DMS153 (cell line): Measurements from ENCODE around the gene MTFP1.
"Not testable (repeated sequence)": the region's sequence is repeated elsewhere in the genome, so short reads cannot be mapped to it uniquely, and the experiment has no call there.

Experiments
- DNase-seq: peaks from one replicate; lab custom pipeline; 2025; lab: John Stamatoyannopoulos, UW

Gene MTFP1

DNA sequence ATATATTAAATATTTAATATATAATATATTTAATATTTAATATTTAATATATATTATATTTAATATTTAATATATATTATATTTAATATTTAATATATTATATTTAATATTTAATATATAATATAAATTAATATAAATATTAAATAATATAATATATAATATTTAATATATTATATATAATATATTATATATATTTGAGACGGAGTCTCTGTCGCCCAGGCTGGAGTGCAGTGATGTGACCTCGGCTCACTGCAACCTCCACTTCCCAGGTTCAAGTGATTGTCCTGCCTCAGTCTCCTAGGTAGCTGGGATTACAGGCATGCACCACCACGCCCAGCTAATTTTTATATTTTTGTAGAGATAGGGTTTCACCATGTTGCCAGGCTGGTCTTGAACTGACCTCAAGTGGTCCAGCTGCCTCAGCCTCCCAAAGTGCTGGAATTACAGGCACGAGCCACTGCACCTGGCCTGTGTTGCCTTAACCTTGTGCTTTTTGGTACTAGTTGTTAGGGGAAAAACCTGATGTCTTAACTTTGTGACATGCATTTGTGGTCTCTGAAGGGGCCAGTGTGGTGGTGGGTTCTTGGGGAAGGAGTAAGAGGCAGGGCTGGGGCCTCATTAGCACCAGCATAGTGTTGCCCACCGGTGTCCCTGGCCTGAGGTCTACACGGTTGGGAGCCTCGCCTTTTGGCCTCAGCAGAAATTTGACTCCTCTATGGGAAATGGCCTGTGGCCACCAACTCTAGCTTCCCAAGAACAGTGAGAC, 29.7 kb downstream of the MTFP1 start:
- DNase-seq = no peak

DNA sequence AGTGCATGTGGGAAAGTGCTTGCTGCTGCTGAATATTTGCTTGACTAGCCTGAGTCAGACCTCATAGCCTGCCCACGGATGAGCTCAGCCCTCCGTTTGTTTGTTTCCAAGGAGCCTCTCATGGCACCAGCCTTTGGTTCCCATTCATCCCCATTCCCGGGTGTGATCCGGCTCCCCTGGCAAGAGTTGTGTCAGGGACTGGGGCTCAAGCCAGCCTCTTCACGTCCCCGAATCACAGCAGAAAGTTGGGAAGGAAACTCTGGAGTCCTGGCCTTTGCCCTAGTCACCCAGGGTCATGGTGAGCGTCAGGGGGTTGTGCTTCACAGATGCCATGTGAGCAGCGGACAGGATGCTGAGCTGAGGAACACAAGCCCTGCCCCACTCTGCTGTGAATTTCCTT, 32.4 kb downstream of the MTFP1 start:
- no peak for DNase-seq

DNA sequence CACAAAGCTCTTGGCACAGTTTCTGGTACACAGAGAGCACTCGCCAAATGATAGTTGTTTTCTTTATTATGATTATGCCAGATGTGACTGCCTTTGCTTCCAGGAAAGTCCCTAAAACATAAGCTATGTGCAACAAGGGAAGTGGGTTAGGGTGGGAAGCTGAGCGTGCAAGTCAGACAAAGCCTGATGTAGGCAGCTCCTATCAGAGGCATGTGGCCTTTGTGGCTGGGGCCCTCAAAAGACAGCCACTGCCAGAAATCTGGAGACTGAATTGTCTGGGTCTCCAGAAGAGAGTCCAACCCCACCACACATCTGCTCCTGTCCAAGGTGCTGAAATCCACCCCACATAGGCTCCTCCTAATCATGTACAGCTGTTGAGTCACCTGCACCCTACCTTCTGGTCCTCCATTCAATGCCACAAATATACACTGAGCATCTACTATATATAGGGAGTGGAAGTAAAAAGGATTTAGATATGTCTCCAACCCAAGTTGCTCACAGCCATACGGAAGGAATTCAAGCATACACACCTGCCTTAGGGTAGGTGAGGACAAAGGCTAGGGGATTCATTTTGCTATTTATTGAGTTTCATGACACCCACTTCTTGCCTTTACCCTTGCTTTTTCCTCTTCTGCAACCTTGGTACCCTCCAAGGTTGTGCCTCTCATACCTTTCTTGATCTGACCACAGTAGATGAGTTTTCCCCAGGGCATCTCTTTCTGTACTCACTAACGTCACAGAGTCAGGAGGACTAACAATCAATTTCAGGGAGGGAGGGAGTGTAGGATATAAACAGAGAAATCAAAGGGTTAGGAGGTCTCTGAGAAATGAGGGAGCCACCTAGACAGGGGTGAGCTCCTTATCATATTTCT, 33.8 kb downstream of the MTFP1 start:
- DNase-seq = peak; percentile 44

DNA sequence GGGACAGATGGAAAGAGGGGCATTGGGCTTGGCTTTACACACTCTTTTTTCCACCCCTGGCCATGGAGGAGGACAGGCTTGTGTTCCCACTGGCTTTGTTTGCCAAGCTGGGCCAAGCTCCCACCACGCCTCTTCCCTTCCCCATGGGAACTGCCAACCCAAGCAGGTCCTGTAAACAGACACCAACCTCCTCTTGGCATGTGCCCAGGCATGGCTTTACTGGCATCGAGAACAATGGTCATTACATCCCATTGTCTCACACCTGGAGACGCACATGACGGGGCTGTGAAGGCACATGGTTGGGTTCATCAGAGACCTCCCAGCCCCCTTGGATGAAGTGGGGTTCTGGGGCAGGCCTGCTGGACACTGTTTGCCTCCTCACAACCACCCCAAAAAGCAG, 34.6 kb downstream of the MTFP1 start:
- peak; percentile 97 for DNase-seq

DNA sequence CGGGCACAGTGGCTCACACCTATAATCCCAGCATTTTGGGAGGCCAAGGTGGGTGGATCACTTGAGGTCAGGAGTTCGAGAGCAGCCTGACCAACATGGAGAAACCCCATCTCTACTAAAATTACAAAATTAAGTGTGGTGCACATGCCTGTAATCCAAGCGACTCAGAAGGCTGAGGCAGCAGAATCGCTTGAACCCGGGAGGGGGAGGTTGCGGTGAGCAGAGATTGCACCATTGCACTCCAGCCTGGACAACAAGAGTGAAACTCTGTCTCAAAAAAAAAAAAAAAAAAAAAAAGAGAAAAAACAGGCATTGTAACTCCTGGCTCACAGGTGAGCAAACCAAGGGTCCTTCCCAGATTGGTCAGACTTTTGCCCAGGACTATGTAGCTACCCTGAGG, 35.0 kb downstream of the MTFP1 start:
- not testable (repeated sequence) for DNase-seq

DNA sequence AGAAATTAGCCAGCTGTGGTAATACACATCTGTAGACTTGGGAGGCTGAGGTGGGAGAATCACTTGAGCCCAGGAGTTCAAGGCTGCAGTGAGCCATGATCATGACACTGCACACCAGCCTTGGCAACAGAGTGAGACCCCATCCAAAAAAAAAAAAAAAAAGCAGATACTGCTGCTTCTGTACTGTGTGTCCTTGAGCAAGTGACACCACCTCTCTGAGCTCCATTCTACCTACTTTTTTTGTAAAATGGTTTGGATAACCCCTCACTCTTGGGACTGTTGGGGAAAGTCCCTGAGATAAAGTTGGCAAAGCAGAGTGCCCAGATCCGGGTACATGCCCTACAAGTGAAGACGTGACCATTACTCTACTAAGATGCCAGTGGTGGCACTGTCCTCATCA, 43.6 kb downstream of the MTFP1 start:
- no peak for DNase-seq

DNA sequence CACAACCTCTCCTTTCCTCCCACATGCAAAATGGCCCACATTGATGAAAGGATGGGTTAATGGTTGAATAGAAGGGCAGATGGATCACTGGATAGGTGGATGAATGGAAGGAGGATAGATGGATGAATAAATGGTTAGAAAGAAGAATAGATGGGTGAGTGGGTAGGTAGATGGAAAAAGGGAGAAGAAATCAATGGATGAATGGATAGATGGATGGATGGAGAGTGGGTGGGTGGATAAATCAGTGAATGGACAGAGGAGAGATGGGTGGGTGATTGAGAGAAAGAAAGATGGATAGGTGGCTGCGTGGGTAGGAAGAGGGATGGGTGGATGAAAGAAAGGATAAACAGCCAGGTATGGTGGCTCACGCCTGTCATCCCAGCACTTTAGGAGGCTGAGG, 45.1 kb downstream of the MTFP1 start:
- no peak for DNase-seq

DNA sequence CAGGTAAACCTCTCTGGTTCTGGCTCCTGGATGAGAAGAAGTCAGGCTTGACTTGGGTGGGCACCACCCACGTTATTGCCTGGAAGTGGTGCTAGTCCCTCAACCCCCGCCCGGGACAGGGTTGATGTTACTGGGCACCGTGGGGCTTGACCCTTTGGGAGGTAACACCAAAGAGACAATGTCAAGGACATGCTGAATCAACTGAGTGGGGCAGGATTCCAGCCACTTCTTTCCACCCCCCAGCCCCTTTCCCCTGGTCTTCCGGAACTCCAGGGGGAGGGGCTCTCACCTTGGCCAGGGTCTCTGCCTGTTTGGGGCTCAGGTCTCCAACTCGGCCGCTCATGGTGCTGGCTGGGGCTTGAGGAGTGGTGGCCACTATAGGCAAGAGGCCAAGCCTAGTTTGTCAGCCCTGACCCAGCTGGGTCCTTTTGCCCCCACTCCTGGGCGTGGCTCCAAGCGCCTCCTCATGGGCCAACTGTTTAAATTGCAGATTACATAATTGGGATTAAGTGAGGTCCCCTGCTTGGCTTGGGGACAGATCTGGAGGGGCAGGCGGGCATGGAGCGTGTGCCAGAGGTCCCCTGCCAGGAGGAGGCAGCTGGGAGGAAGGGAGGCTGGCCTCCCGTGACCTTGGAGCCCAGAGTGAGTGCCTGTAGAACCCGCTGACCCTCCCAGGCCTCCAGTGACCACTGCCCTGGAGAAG, 46.2 kb downstream of the MTFP1 start, which contains the start of gene SEC14L3:
Gene SEC14L3, minus strand, starts transcription at position 402 of the 703 bp plus-strand sequence. Its CDS starts 59 bp downstream, at position 343.
- no peak for DNase-seq

DNA sequence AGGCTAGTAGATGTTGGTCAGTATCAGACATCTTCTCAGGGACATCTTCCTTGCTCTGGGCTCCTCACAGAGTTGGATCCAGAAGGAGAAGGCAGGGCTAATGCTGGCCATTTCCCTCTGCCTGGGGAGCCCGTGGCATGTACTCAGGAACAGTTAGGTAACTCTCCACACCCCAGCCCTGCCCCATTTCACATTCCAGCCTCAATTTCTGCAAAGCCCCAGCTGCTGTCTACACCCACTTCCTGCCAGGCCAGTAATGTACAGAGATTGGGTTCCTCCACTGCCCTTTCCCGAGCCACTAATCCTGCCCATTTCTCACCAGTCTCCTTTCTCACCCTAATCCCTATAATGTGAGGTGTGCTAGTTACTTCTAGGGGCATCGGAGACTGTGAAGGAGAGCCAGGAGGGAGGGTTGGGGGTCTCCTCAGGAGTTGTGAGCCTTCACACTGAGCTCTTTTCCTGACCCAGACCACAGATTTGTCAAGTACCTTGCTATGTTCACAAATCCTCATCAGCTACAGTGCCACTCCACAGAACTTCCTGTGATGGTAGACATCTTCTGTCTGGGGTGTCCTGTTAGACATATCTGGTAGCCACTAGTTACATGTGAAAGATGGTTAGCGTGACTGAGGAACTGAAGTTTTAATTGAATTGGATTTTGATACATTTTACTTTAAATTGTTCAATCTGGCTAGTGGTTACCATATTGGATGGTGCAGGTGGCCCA, 47.6 kb downstream of the MTFP1 start:
- DNase-seq = no peak

DNA sequence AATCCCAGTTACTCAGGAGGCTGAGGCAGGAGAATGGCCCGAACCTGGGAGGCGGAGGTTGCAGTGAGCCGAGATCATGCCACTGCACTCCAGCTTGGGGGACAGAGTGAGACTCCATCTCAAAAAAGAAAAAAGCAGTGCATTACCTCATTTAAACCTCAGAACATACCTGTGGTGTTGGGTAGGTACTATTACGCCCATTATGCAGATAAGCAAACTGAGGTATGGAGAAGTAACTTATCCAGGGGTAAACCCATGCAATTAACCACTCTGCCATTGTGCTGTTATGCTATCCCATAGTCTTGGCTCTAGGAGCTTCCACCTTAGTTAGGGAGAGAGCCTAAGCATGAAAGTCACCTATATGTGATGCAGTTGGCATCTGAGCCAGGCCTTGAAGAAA, 48.6 kb downstream of the MTFP1 start:
- no peak for DNase-seq

DNA sequence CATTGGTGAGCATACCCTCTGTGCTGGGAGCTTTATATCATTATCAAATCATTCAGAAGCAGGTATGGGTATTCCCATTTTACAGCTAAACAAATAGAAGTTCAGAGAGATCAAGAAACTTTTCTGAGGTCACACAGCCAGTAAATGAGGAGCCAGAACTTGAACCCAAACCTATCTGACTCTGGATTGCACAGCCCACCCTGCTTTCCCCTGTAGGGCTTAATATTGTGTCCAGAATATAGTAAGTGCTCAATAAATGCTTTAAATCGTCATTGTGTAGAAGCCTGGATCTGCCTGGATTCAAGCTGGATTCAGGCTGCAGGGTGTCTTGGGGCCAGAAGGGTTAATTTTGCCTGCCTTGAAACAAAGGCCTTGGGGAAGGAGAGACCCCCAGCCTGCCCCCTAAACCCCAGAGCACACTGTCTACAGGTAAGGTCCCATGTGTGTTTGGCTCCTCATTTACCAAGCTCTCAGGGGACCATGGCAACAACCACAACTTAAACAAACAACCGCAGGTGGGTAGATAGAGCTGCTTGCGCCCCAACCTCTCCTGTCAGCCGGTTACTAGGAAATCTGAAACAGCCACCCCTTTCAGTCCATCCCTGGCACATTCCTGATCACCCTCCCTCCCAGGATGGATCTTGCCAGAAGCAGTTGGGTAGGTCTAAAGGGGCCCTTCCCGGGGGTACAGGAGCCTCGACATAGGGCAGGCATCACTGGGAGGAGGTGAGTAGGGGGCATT, 49.3 kb downstream of the MTFP1 start:
- peak; percentile 94 for DNase-seq
